HG03460 (cell line): ENCODE results near the gene SLC8A2.
"Not testable (repeated sequence)": the region's sequence is repeated elsewhere in the genome, so short reads cannot be mapped to it uniquely, and the experiment has no call there.

Source experiments
- ATAC-seq: cut with Tn5 transposase; IDR thresholded peaks from one replicate; pipeline ENCODE4 v1.9.1; 2021; ENCODE audit not compliant: unreplicated experiment

SLC8A2 gene

DNA sequence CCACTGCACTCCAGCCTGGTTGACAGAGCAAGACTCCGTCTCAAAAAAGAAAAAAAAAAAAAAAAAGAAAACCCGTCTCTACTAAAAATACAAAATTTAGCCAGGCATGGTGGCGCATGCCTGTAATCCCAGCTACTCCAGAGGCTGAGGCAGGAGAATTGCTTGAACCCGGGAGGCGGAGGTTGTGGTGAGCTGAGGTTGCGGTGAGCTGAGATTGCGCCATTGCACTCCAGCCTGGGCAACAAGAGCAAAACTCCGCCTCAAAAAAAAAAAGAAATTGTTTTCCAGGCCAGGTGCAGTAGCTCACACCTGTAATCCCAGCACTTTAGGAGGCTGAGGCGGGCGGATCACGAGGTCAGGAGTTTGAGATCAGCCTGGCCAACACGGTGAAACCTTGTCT, 85.1 kb downstream of the SLC8A2 start:
- ATAC-seq: not testable (repeated sequence)

DNA sequence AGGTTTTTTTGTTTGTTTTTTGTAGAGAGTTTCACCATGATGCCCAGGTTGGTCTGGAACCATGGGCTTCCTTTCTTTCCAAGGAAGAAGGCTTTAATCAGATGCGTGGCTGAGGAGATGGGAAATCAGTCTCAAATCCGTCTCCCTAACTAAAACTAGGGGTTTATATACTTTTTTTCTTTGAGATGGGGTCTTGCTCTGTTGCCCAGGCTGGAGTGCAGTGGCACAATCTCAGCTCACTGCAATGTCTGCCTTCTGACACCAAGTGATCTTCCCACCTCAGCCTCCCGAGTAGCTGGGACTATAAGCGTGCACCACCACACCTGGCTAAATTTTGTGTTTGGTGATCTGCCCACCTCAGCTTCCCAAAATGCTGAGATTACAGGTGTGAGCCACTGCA, 87.2 kb downstream of the SLC8A2 start:
- not testable (repeated sequence) for ATAC-seq

- ATAC-seq: not testable (repeated sequence)
These were observed 87.8 kb downstream of the SLC8A2 start for GRCh38 chr19:47383890-47384289.

GRCh38 chr19:47381653-47382279, 89.9 kb downstream of the SLC8A2 start:
- no peak for ATAC-seq

- ATAC-seq: no peak
These were observed 90.6 kb downstream of the SLC8A2 start for GRCh38 chr19:47381121-47381520.

DNA sequence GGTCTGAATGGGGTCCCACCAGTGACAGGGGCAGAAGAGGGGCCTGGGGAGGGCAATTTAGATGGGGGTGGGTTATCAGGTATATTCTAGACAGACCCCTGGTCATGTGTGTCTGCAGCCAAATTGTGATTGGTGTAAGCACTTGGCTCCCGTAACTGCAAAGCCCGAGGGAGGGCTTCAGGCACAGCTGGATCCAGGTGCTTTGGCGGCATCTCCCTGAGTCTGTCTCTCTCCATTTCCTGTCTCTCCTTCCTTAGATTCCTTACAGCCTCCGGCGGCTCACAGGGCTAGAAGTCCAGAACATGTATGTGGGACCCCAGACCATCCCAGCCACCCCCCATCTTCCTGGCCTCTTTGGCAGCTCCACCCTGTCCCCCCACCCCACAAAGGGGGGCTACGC, 91.1 kb downstream of the SLC8A2 start:
- no peak for ATAC-seq

GRCh38 chr19:47379381-47379938, 92.2 kb downstream of the SLC8A2 start:
- ATAC-seq: no peak

DNA sequence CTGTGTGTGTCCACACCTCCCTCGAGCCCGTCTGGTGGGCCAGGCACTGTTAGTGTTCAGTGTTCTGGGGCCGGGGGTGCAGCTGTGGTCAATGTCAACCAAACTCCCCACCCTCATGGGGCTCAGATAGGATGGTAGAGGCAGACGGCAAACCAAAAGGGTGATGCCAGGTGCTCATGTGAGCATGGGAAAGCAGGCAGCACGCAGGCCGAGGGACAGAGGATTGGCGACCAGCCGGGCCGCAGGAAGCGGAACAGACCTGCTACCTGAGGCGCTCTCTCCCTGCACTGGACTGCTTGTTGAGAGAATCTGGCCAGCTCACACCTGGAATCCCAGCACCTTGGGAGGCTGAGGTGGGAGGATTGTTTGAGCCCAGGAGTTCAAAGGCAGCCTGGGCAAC, 93.4 kb downstream of the SLC8A2 start:
- no peak for ATAC-seq
